Gastrocnemius medialis (tissue), 4 donors: ENCODE results near the gene TENM3.

Source experiments
- POLR2A ChIP-seq, 2 donors: fragments of 450-650 bp; IDR thresholded peaks; one replicate each; pipeline ENCODE4 v1.6.1; 2017; ENCODE audit warnings: antibody characterized with exemption in 2 of 2, mild to moderate bottlenecking in 2 of 2, moderate library complexity in 2 of 2
- TF ChIP-seq, protein P1 (sequence below), 5 experiments: fragments of 450-650 bp in 3 of 5; fragments of 200-600 bp in 2 of 5; sonication (generic) in 2 of 5; IDR thresholded peaks in 4 of 5; conservative IDR thresholded peaks in 1 of 5; 1 replicate in 4 of 5; 2 replicates in 1 of 5; pipeline ENCODE4 v1.5.1; 2016 to 2019; ENCODE audit warnings: antibody characterized with exemption in 5 of 5, mild to moderate bottlenecking in 3 of 5, moderate library complexity in 3 of 5

DNA sequence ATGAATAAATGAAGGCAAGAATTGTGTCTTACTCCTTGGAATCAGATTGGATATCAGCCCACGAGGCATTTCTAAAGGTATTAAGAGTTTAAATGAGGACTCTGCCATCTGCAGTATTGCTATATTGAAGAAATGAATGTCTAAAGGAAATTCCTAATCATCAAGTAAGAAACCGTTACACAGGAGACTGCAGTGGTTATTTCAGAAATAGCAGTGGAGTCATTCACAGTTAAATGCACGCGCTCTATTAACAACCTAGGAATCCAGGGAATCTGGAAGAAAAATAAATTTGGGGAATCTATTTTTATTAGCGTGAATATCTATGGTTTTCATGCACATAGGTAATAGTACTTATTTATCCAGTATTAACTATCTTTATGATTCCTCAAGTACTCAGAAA lies 334.2 kb downstream of the TENM3 start:
- TF ChIP-seq, protein P1, sequence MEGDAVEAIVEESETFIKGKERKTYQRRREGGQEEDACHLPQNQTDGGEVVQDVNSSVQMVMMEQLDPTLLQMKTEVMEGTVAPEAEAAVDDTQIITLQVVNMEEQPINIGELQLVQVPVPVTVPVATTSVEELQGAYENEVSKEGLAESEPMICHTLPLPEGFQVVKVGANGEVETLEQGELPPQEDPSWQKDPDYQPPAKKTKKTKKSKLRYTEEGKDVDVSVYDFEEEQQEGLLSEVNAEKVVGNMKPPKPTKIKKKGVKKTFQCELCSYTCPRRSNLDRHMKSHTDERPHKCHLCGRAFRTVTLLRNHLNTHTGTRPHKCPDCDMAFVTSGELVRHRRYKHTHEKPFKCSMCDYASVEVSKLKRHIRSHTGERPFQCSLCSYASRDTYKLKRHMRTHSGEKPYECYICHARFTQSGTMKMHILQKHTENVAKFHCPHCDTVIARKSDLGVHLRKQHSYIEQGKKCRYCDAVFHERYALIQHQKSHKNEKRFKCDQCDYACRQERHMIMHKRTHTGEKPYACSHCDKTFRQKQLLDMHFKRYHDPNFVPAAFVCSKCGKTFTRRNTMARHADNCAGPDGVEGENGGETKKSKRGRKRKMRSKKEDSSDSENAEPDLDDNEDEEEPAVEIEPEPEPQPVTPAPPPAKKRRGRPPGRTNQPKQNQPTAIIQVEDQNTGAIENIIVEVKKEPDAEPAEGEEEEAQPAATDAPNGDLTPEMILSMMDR (IDR thresholded peaks at IDR 0.05 in 4 of 5, conservative IDR thresholded peaks at IDR 0.05 in 1 of 5) = no peak
- TF ChIP-seq POLR2A (IDR thresholded peaks at IDR 0.05) = no peak
